Effector CD4-positive, alpha-beta T cell (primary cell): ENCODE measurements around the gene SNRPN.
"Not testable (repeated sequence)": the region's sequence is repeated elsewhere in the genome, so short reads cannot be mapped to it uniquely, and the experiment has no call there.

ENCODE experiments used
- DNase-seq: peaks from one replicate; pipeline ENCODE4 v3.0.0-alpha.2; 2020

The SNRPN gene

GRCh38 chr15:24971772-24972171 is 17.0 kb downstream of the SNRPN start:
- DNase-seq = no peak

DNA sequence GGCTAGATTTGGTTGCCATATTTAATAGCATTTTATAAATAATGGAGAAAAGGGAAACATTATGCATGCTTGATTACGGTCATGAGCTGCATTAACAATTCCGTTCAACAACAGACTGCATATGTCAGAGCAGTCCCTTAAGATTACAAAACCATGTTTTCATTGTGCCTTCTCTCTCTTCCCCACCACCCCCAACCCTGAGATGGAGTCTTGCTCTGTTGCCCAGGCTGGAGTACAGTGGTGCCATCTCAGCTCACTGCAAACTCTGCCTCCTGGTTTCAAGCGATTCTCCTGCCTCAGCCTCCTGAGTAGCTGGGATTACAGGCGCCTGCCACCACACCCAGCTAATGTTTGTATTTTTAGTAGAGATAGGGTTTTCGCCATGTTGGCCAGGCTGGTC is 17.9 kb downstream of the SNRPN start:
- DNase-seq = not testable (repeated sequence)

- DNase-seq = no peak
Measured at GRCh38 chr15:24976932-24977331, 22.1 kb downstream of the SNRPN start.

DNA sequence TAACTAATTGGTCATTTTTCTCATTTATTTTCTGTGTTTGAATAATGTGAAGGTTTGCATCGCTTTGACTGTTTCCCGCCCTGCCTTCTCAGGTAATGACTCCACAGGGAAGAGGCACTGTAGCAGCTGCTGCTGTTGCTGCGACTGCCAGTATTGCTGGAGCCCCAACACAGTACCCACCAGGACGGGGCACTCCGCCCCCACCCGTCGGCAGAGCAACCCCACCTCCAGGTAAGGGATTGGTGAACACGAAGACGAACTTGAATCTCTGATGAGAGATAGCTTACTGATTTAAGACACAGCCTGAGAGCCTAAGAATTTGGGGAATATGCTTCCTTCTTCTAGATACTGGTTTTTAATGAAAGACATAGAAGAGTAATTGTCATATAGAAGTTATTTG is 22.9 kb downstream of the SNRPN start:
- no peak for DNase-seq

- DNase-seq = no peak
Measured at GRCh38 chr15:24985224-24985623, 30.4 kb downstream of the SNRPN start.

DNA sequence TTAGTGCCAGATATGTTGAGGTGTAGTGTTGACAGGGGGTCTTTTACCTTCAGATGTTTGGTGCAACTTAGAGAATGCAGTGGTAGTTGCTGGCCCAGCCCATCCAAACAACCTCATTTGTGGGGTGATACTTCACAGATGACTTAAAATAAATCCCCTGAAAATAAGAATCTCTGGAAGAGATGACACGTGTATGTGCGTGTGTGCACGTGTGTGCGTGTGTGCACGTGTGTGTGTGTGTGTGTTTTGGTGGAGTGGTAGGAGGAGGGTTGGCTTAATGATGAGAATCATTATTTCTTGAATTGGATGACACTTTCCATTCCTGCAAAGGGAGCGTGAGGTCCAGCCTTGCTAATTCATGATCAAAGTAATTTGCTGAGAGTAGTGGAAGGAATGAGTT is 31.9 kb downstream of the SNRPN start:
- DNase-seq = no peak

DNA sequence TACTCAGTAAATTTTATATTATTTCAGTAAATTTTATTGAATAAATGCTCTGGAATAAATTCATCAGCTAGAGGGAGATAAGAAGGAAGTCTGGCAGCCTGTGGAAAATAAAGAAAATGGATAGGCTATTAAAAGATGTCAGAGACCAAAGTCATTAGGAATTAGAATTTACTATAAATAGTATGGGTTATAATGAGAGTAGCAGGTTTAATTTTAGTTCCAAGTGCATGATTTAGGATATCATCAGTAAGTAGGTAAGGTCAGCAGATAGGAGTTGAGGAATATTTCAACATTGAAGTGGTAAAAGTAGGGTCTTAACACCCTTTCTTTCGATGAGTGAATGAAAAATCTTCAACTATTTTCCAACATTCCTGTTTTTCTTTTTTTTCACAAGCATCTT is 64.6 kb downstream of the SNRPN start:
- no peak for DNase-seq

DNA sequence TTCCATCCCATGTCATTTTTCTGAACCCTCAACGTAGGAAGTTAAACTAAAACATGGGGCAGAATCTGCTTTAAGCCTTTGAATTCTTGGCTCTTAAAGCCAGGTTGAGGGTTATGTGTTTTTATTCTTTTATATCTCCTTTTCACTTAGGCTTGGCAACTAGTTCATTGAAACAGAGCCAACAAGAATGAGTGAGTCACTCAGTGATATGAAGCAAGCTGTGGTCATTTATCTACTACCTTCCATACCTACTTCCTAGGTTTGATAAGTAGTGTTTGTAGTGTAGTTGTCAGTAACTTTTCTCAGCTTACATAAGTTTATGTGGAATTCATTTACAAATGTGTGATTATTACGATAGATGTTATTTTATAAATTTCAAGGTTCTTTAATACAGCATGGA is 67.4 kb downstream of the SNRPN start:
- no peak for DNase-seq
